GM12878 (cell line): ENCODE measurements around the gene EXD3. TPM values are rescaled to one million over a fixed set of nuclear protein-coding genes. Genes with fewer than 3 reads are reported as not detected.

Experiments used
- ATAC-seq: fragments of 200-7000 bp; cut with Tn5 transposase; 3 replicates; pipeline ENCODE4 v1.9.1; 2020; ENCODE audit warnings: mild to moderate bottlenecking, moderate library complexity
- BruUV-seq: library from RNA; stranded (reverse); fragments of 400-500 nt; replicated peaks from 2 replicates; lab custom pipeline; 2021; lab: Mats Ljungman, UMichigan
- CTCF ChIA-PET: fragments of 300-600 bp; sonication (Branson Sonifier 250); formaldehyde crosslinking; extraction: SDS; loops from one replicate; lab custom pipeline; 2021; ENCODE audit warnings: inconsistent platforms; lab: Yijun Ruan, JAX
- POLR2A ChIA-PET: fragments of 350-600 bp; formaldehyde crosslinking; extraction: SDS; loops from one replicate; lab custom pipeline; 2021; ENCODE audit warnings: inconsistent platforms; lab: Charles Lee
- RAD21 ChIA-PET: fragments of 300-600 bp; sonication (Branson Sonifier 250); formaldehyde crosslinking; loops from one replicate; lab custom pipeline; 2023; ENCODE audit warnings: antibody characterized with exemption; ENCODE audit not compliant: unreplicated experiment; lab: Charles Lee
- SMC1A ChIA-PET: fragments of 300-600 bp; sonication (Branson Sonifier 250); formaldehyde crosslinking; loops from one replicate; lab custom pipeline; 2023; ENCODE audit not compliant: unreplicated experiment, uncharacterized antibody; lab: Charles Lee
- DNase-seq: peaks from one replicate; pipeline ENCODE4 v3.0.0-alpha.2; 2011; ENCODE audit warnings: low read depth, low spot score
- FAIRE-seq: peaks from 3 replicates; lab custom pipeline; 2011; peaks lifted over from hg19 to GRCh38; lab: Jason Lieb, UNC
- H2AFZ ChIP-seq: 2 replicates; pipeline ENCODE4 v1.6.0; 2011; ENCODE audit warnings: low read depth, low read length, control low read depth; ENCODE audit not compliant: control insufficient read depth
- H3K27ac ChIP-seq: 2 replicates; pipeline ENCODE4 v1.5.1; 2011; ENCODE audit warnings: control low read depth; ENCODE audit not compliant: control insufficient read depth, insufficient read depth
- H3K27me3 ChIP-seq, 2 experiments: replicated peaks in 1 of 2; 2 replicates each; pipeline versions ENCODE4 v1.6.0 to v1.6.1; 2011; ENCODE audit warnings: low read length in 1 of 2; ENCODE audit not compliant: control insufficient read depth in 2 of 2, insufficient read depth in 2 of 2
- H3K36me3 ChIP-seq, 2 experiments: 2 replicates each; pipeline ENCODE4 v1.5.1; 2011; ENCODE audit warnings: low read length in 1 of 2; ENCODE audit not compliant: control insufficient read depth in 2 of 2, insufficient read depth in 2 of 2
- H3K4me1 ChIP-seq: 2 replicates; pipeline ENCODE4 v1.6.1; 2011; ENCODE audit warnings: mild to moderate bottlenecking, low read length, moderate library complexity, mixed read lengths; ENCODE audit not compliant: control insufficient read depth, insufficient read depth
- H3K4me2 ChIP-seq: 2 replicates; pipeline ENCODE4 v1.6.0; 2011; ENCODE audit warnings: control low read depth; ENCODE audit not compliant: control insufficient read depth, insufficient read depth
- H3K4me3 ChIP-seq: fragments of 200-600 bp; sonication (generic); 2 replicates; pipeline ENCODE4 v1.5.1; 2016
- H3K79me2 ChIP-seq: 2 replicates; pipeline ENCODE4 v1.6.0; 2011; ENCODE audit warnings: low read length; ENCODE audit not compliant: control insufficient read depth, insufficient read depth
- H3K9ac ChIP-seq: 2 replicates; pipeline ENCODE4 v1.8.0; 2011; ENCODE audit warnings: low read length, control low read depth, mixed read lengths; ENCODE audit not compliant: control insufficient read depth, insufficient read depth
- H3K9me3 ChIP-seq: replicated peaks from 3 replicates; pipeline ENCODE4 v1.5.1; 2011; ENCODE audit warnings: mild to moderate bottlenecking, low read length; ENCODE audit not compliant: control insufficient read depth, insufficient read depth
- H4K20me1 ChIP-seq: 2 replicates; pipeline ENCODE4 v1.6.0; 2011; ENCODE audit not compliant: control insufficient read depth, insufficient read depth
- CBFB ChIP-seq: IDR thresholded peaks from 2 replicates; pipeline ENCODE4 v1.6.1; 2016; ENCODE audit warnings: antibody characterized with exemption, low read depth
- CEBPB ChIP-seq, 2 experiments: fragments of 150-350 bp in 1 of 2; IDR thresholded peaks; 2 replicates each; pipeline ENCODE4 v1.6.1; 2012 to 2014; ENCODE audit warnings: low read depth in 2 of 2, low read length in 2 of 2, borderline replicate concordance in 1 of 2, inconsistent platforms in 1 of 2
- CREM ChIP-seq: IDR thresholded peaks from 2 replicates; pipeline ENCODE4 v1.6.1; 2014; ENCODE audit warnings: antibody characterized with exemption, low read depth
- ESRRA ChIP-seq: IDR thresholded peaks from 2 replicates; pipeline ENCODE4 v1.6.1; 2012; ENCODE audit warnings: mild to moderate bottlenecking, low read length, improper control_type of control experiment
- JUNB ChIP-seq: IDR thresholded peaks from 2 replicates; pipeline ENCODE4 v1.6.1; 2016; ENCODE audit warnings: antibody characterized with exemption, mild to moderate bottlenecking
- NFXL1 ChIP-seq: fragments of 450-650 bp; IDR thresholded peaks from 2 replicates; pipeline ENCODE4 v1.6.1; 2017; ENCODE audit warnings: antibody characterized with exemption, mild to moderate bottlenecking, borderline replicate concordance
- NR2C1 ChIP-seq: fragments of 450-650 bp; IDR thresholded peaks from 2 replicates; pipeline ENCODE4 v1.6.1; 2017; ENCODE audit warnings: antibody characterized with exemption, mild to moderate bottlenecking, moderate library complexity
- PKNOX1 ChIP-seq: fragments of 450-650 bp; IDR thresholded peaks from 2 replicates; pipeline ENCODE4 v1.6.1; 2016; ENCODE audit warnings: mild to moderate bottlenecking
- RUNX3 ChIP-seq: IDR thresholded peaks from 2 replicates; pipeline ENCODE4 v1.6.1; 2012; ENCODE audit warnings: low read length, inconsistent platforms
- SUPT20H ChIP-seq: IDR thresholded peaks from 2 replicates; pipeline ENCODE4 v1.6.1; 2011; ENCODE audit warnings: low read depth, mild to moderate bottlenecking, low read length, moderate library complexity, borderline replicate concordance; ENCODE audit not compliant: control insufficient read depth
- TCF12 ChIP-seq: IDR thresholded peaks from 2 replicates; pipeline ENCODE4 v1.6.1; 2011; ENCODE audit warnings: low read depth, mild to moderate bottlenecking, low read length
- USF1 ChIP-seq: IDR thresholded peaks from 2 replicates; pipeline ENCODE4 v1.6.1; 2011; ENCODE audit warnings: borderline replicate concordance, low read depth, mild to moderate bottlenecking, moderate library complexity, mixed read lengths, low read length; ENCODE audit not compliant: insufficient read depth; ENCODE audit errors: extremely low read length
- WRNIP1 ChIP-seq: IDR thresholded peaks from 2 replicates; pipeline ENCODE4 v1.6.1; 2011; ENCODE audit warnings: low read depth, low read length, improper control_type of control experiment, borderline replicate concordance
- ZNF622 ChIP-seq: fragments of 450-650 bp; IDR thresholded peaks from 2 replicates; pipeline ENCODE4 v1.6.1; 2017; ENCODE audit warnings: mild to moderate bottlenecking, inconsistent platforms
- ZNF687 ChIP-seq: fragments of 450-650 bp; IDR thresholded peaks from 2 replicates; pipeline ENCODE4 v1.6.1; 2017; ENCODE audit warnings: mild to moderate bottlenecking, moderate library complexity
- WGBS: methylation state at CpG from one replicate; pipeline ENCODE4 v1.1.6; 2016; ENCODE audit warnings: low lambda C conversion rate; ENCODE audit not compliant: insufficient replicate concordance, insufficient coverage; ENCODE audit errors: missing lambda C conversion rate; 5-methylcytosine and 5-hydroxymethylcytosine counted together
- in situ Hi-C: fragments of 300-500 bp; cut with MboI; formaldehyde crosslinking; loops from 9 replicates; pipeline ENCODE4 v1.14.3; 2018; ENCODE audit warnings: mixed read lengths
- intact Hi-C: fragments of 100-400 bp; cut with micrococcal nuclease; formaldehyde crosslinking; loops from one replicate; pipeline ENCODE4 v1.14.2; 2022; ENCODE audit not compliant: unreplicated experiment
- polyA plus RNA-seq, 11 experiments: library from polyadenylated mRNA; depleted of rRNA in 4 of 11; unstranded in 6 of 11; stranded (reverse) in 5 of 11; fragments of >200 nt; fragmentation: Nextera tagmentation in 4 of 11; fragmentation: Illumina TruSeq in 1 of 11; extraction: Ambion mirVana in 4 of 11; extraction: Trizol in 1 of 11; gene quantifications; 1 replicate in 1 of 11; 2 replicates in 10 of 11; pipeline versions ENCODE4 v1.2.1 to v1.2.3, GENCODE V29; 2011 to 2016; ENCODE audit warnings: inconsistent platforms in 2 of 11, missing spikeins in 2 of 11, low read depth in 1 of 11
- total RNA-seq, 4 experiments: library from RNA; depleted of rRNA in 3 of 4; stranded (reverse); fragments of >200 nt in 3 of 4; fragmentation: Illumina TruSeq in 1 of 4; extraction: Trizol in 1 of 4; gene quantifications; 2 replicates each; pipeline versions ENCODE4 v1.2.1 to v1.2.3, GENCODE V29; 2013 to 2021

The EXD3 gene
- total and polyA plus RNA-seq, 10 of the 15 experiments (the other 5 are each of a cell fraction or from before 2014, with no cell fraction given) = 0.21 to 7.1 (median 3.6) TPM

- Histone ChIP-seq H3K4me1 (peaks cover 8% of the 10 kb centered on the region), H3K9ac (no peak overlapping the region), H3K4me3 (no peak overlapping the region), H3K9me3 (no peaks in the 10 kb centered on the region), H3K4me2 (no peak overlapping the region), H3K27me3 (no peaks in the 10 kb centered on the region), H3K27ac (no peak overlapping the region), H3K79me2 (no peaks in the 10 kb centered on the region), H4K20me1 (no peaks in the 10 kb centered on the region), H2AFZ (no peak overlapping the region), H3K36me3 (no peaks in the 10 kb centered on the region)
- RAD21 ChIA-PET = interaction anchor here (1.3 kb wide), 1 partner anchor 142 kb away, joined by 6 read pairs; the partner anchor contains the start of gene NRARP
- CTCF ChIA-PET = interaction anchor here (0.7 to 3.9 kb wide), 6 partner anchors 16 to 208 kb away, joined by 3 to 25 read pairs (median 6); partner anchors contain the start of genes EXD3 and NOXA1
- ATAC-seq (no peak), DNase-seq (no peak), FAIRE-seq (no peak)
- POLR2A ChIA-PET = interaction anchor here (1.4 kb wide), 1 partner anchor 22 kb away, joined by 5 read pairs; the partner anchor contains the start of genes EXD3 and NOXA1
- no peak for TF ChIP-seq CEBPB (IDR thresholded peaks at IDR 0.05; ENCODE audit: borderline replicate concordance in 1 of 2, low read depth in 2 of 2, low read length in 2 of 2)
- no peak for TF ChIP-seq CBFB
- no peak for TF ChIP-seq ZNF687
- TF ChIP-seq SUPT20H = no peak
- no peak for TF ChIP-seq RUNX3
- no peak for TF ChIP-seq TCF12
- TF ChIP-seq PKNOX1 = no peak
- TF ChIP-seq ZNF622 = no peak
- no peak for TF ChIP-seq CREM
- no peak for TF ChIP-seq NR2C1
- TF ChIP-seq JUNB = no peak
- no peak for TF ChIP-seq WRNIP1
- TF ChIP-seq USF1 = no peak
- TF ChIP-seq NFXL1 = no peak
- no peak for TF ChIP-seq ESRRA
- no TSS peak for BruUV-seq
- SMC1A ChIA-PET = interaction anchor here (1.0 to 1.8 kb wide), 3 partner anchors 14 to 158 kb away, joined by 3 to 7 read pairs (median 3); no protein-coding TSS in a partner anchor
- in situ Hi-C loops (no loop called here), intact Hi-C loops (loop anchor here (2.0 kb wide), 3 partner anchors 21 to 157 kb away; partner anchors contain the start of genes EXD3 and NOXA1)
- WGBS = 52% methylated on average over 14 of the region's 14 CpGs
Observed at GRCh38 chr9:137444106-137444790, 21.3 kb upstream of the EXD3 start.
